G401.6 (cell line): ENCODE results near the gene MESD.

ENCODE experiments used
- FAIRE-seq: peaks from 2 replicates; lab custom pipeline; 2012; peaks lifted over from hg19 to GRCh38; lab: Jason Lieb, UNC

MESD gene

DNA sequence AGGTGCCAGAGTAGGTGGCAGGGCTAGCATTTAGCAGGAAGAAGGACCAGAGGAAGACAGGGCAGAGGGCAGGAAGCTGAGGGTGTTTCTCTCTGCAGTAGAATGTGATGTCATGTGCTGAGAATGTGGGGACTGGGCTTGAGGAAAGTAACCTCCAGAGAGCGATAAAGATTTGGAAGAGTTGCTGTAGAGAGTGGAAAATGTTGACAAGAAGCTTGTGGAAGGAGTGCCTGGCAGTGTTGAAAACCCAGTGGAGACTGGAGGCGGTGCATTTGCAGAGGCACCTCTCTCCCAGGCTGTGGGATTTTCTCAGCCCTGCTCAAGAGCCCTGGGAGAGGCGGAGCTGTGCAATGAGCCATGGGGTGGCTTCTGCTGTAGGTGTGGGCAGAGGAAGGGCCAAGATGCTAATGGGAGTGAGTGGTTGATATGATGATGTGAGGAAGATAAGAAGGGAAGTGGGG lies 54.8 kb downstream of the MESD start:
- FAIRE-seq: no peak

DNA sequence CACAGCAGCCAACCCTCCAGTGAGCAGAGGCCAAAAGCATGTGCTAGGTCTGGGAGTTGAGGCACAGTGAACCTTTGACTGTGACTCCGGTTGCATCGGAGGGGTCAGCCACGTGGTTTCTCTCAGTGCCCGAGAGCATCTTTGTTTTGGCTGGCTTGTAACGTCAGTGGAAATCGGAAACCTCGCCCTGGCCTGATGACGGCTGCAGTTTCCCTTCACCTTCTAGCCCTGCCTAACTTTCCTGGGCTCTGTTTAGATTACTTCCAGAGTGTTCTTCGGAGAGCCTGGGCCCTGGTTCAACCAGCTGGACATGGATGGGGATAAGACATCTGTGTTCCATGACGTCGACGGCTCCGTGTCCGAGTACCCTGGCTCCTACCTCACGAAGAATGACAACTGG lies 56.6 kb downstream of the MESD start:
- FAIRE-seq: no peak

DNA sequence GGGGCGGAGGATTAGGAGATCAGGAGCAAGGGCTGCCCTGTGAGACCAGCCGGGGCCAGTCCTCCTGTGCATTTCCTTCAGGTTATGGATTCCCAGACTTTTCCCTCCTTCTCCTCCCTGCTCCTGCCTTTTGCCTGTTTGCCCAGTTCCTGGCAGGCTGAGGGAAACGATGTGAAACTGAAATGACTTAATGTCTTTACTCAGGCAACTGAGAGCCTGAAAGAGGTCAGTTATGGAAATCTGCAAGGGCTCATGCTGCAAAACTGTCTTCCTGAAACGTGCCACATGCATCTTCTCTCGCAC lies 57.2 kb downstream of the MESD start:
- FAIRE-seq: no peak

DNA sequence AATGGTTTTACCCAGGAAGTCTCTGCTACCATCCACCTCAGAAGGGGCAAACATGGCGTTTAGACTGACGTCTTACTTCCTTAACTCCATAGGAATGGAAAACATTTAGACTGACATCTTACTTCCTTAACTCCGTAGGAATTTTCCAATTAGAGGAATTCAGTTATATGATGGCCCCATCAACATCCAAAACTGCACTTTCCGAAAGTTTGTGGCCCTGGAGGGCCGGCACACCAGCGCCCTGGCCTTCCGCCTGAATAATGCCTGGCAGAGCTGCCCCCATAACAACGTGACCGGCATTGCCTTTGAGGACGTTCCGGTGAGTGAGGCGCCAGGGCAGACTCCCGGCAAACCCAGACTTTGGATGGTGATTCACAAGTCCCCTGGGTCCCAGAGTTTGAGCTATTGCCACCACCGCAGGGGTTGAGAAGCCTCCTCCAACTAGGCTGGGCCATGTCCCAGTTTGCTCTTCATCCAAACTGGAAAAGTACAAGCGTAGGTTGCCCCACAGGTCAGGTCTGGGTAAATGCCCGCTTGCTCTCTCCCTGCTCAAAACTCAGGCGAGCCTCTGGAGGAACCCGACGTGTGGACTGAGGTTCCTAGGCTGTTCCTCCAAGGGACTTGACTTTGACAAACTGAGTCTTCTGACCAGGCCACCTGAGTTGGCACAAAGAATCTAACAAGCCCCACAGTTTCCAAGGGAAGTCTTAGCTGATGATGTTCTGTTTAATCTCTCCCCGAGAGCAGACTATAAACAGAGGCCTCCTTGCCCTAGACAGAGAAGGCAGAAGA lies 57.7 kb downstream of the MESD start:
- no peak for FAIRE-seq

DNA sequence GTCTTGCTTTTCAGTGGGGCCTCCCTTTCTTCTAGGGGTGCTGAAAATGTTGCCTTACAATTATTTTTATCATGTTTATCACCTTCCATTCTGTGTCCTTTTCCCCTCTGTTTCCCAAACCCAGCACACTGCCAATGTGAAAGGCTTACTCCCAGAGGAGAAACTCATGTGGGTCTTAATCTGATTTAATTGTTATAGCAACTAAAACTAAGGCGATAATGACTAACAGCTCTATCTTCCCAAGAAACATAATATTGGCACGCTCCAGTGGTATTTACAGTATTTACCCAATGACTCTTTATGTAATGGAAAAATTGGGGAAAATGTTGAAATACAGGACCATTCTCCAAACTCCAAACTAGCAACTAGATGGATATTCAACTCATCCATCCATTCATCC lies 58.4 kb downstream of the MESD start:
- no peak for FAIRE-seq

DNA sequence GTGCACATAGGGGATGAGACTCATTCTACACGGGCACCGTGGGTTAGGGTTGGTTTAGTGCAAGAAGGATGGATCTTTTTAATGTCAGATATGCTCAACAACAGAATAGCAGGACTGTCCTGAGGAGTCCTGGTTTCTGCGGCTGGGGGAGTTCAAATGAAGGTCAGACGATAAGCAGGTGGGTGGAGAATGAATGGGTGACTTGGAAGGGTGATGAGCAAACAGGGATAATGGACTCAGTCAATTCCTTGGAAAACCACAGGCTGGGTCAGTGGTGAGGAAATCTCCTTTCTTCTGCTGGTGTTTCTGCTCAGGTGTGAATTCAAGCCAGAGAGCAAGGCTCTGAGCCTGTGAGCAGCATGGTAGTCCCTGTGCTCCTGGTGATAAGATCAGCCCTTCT lies 59.9 kb downstream of the MESD start:
- no peak for FAIRE-seq

DNA sequence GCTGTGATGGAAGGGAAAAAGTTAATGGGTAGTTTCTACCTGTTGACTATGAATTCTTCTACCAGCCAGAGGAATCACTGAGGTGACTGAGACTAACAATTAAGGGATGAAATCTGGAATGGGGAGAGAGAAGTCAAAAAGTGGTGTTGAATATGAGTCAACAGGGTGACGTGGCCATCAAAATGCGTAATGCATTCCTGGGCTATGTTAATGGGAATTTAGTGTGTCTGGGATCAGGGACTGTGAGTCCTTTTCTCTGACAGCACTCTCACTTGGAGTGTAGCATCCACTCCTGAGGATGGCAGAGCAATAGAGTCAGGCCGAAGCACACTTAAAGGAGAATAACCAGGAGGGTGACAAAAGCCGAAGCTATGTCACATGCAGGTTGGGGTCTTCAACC lies 60.4 kb downstream of the MESD start:
- FAIRE-seq: no peak

DNA sequence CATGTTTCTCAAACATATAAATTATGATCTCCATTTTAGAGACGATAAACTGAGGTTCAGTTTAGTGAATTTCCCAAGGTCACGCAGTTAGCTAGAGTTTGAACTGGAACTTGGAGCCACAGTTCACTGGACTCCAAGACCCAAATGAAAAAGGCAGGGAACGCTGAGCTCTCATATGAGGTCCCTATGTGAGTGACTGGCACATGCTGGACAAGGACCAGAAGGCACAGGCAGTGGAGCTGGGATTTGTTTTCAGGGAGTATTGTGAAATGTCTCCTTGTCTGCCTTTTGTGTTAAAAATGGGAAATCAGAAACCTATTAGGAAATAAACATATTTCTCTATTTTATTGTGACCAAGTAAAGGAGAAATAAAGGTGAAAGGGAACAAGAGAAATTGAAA lies 63.5 kb downstream of the MESD start:
- FAIRE-seq: no peak

DNA sequence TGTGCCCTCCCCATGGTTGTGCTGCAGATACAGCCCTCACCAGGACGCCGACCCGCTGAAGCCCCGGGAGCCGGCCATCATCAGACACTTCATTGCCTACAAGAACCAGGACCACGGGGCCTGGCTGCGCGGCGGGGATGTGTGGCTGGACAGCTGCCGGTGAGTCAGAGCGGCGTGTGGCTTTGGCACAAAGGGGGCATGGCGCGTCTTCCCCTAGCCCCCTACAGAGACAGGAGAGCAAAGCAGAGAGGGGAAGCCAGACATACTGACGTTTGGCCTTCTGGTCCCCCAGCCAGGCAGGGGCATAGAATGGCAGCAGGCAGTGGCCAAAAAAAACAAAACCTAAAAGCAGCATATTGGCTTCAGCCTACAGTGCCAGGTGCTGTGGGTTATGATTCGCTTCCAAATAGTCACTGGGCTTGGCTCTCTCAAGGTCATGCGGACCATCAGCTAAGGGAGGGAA lies 64.0 kb downstream of the MESD start:
- no peak for FAIRE-seq

DNA sequence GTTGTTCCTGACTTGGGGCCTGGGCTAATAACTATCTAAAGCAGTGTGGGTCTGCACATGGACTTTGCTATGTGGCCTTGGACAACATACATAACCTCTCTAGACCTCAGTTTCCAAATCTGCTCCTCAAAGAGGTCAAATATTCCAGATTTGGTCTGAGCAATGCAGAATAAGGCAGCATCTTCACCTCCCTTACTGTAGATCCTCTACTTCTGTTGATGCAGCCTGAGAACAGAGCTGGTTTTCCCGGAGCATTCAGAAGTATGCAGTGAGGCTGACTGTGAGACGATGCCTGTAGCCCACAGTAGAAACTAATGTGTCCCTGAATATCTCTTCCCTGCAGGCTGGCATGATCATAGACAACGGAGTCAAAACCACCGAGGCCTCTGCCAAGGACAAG lies 65.3 kb downstream of the MESD start:
- no peak for FAIRE-seq

DNA sequence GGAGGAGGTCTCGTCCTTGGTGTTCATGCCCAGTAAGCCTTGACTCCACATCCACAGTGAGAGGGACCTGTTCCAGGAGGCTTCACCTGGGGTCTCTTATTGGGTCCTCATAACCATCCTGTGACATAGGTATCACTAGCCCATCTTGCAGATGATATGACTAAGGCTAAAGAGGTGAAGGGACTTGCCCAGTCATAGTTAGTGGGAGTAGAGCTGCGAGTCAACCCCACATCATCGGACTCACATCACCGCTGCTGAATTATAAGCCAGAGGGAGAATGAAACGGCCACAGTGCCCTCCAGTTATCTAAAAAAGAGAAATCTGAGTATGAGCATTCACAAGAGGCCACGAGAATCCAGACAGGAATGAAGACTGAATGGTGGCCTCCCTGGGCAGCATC lies 66.0 kb downstream of the MESD start:
- no peak for FAIRE-seq

DNA sequence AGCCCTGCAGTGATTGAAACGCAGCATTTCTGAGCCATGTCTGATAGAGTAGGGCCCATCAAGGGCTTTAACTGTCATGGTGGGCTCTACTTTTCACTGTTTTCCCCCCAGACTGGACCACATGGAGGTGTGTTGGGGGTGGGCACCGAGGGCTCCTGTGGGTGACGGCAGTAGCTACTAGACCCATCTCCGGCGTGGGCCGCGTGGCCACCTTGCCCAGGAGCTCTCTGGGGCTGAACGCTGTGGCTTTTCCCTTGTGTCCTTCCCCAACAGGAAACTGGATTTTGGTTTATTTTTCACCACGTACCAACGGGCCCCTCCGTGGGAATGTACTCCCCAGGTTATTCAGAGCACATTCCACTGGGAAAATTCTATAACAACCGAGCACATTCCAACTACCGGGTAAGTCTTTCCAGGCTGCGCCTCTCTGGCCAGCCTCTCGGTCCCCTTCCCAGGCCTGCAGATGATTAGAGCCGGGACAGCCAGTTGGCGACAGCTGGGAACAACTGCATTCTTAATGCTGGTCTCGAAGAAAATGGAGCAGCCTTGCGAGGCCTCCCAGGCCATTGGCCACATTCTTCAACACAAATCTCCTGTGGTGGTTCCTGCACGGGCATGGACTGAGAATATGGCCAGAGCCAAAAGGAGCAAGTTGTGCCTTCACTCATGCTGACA lies 67.7 kb downstream of the MESD start:
- no peak for FAIRE-seq

DNA sequence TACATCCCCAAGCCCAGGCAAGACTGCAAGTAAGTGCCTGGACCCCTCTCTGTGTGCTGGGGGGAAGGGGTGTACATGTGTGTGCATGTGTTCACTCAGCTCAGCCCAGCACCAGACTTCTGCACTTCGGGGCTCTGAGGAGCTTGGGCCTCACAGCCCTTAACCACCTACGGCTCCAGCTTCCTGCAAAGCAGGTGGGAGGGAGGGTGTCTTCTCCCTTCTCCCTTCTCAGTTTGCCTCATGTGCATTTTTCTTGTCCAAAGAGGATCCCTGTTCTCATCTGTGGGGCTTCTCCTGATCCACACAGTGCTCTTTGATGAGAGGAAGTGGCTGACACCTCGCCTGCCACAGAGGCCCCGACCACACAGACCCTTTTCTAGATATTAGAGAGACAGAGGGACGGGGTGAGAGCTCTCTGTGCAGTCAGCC lies 69.3 kb downstream of the MESD start:
- FAIRE-seq: no peak

DNA sequence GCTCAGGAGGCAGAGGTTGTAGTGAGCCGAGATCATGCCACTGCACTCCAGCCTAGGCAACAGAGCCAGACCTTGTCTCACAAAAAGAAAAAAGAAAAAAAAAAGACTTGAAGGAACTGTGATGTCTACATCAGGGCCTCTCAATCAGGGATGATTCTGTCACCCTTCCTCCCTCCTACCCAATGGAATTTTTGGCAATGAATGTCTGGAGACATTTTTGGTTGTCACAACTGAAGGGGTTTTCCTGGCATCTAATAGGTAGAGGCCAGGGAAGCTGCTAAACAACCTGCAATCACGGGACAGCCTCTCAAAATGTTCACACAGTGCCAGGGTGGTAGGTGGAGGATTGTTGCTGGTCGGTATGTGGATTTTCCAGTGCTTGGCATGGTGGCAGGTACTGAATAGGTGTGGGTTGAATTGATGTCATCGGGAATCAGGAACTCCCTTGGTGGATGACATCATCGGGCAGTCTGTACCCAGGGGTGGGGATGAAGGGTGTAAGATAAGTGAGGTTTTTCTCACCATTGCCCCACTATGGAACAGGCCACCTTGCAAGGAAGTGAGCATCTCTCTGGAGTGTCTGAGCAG lies 71.3 kb downstream of the MESD start:
- FAIRE-seq: no peak

DNA sequence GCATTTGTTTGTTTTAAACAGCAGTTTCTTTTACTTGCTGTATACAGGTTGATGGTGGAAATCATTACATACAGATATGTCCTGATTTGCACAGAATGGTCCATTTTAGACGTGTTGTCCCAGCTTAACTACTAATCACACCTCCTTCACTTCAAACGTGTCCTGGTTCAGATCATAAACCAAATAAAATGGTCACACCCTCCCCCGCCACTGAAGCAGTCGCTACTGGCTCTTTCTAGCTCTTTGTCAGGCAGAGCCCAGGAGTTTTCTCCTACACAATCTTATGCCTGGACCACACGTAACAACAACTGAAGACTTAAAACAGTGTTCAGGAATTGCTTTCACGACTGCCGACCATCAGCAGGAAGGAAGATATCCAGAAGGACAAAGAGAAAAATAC lies 73.6 kb downstream of the MESD start:
- FAIRE-seq: no peak

DNA sequence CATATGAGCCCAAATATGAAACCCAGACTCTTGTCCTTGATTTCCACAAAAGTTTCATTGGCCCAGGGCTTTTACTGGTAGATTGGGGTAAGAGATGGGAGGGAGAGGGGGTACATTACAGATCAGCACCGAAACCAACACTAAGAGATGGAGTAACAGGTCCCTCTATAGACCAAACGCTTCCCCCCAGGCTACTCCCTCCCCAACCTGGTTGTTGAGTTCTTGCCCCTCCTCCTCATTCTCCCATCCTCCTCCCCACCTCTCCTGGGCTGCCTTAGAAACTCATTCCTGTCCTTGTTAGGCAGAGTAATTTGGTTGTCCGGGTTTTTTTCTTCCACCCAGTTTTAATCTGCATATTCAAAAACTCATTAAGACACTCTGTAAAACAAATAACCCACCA lies 74.1 kb downstream of the MESD start:
- no peak for FAIRE-seq

DNA sequence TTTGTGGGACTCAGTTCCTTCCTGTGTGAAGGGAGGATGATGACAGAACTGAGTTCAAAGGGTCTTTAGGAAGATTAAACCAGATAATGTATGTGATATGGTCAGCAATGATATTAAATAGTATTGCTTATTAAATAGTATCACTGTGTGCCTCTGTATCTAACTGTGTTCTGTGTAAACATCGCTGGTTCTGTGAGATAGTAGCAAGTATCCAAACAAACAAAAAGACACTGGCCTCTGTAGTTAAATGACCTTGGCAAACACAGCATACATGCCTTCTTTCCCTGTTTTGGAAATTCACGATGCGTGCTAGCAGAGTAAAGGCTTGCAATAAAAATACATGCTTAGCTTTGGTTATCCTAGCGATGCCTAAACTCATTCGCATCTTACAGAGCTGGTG lies 76.1 kb downstream of the MESD start:
- FAIRE-seq: no peak

DNA sequence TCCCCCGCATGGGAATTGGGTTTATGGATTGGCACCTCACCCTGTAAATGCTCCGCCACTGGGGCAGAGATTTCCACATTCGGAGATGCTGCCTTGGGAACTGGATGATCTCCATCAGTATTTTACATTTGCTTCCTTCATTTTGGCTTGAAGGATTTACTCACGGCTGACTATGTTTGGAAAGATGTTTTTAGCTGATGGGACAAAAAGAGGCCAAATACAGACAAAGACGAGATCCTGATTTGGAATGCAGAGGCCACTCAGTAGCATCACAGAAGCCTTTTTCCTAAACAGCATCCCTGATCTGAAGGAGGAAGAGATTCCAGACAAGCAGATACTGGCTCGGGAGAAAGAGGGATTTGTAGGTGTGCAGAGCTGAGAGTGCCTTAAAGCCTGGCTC lies 76.9 kb downstream of the MESD start:
- no peak for FAIRE-seq

DNA sequence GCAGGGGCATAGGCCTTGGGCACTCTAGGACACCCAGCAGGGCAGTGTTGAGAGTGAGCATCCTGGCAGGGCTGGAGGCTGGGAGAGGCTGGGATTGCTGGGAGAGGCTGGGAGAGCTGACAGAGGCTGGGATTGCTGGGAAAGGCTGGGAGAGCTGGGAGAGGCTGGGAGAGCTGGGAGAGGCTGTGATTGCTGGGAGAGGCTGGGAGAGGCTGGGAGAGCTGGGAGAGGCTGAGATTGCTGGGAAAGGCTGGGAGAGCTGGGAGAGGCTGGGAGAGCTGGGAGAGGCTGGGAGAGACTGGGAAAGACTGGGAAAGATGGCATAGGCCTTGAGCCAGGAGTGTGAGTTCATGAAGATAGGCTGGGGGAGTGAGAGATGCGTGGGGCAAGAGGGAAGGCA lies 77.8 kb downstream of the MESD start:
- no peak for FAIRE-seq

DNA sequence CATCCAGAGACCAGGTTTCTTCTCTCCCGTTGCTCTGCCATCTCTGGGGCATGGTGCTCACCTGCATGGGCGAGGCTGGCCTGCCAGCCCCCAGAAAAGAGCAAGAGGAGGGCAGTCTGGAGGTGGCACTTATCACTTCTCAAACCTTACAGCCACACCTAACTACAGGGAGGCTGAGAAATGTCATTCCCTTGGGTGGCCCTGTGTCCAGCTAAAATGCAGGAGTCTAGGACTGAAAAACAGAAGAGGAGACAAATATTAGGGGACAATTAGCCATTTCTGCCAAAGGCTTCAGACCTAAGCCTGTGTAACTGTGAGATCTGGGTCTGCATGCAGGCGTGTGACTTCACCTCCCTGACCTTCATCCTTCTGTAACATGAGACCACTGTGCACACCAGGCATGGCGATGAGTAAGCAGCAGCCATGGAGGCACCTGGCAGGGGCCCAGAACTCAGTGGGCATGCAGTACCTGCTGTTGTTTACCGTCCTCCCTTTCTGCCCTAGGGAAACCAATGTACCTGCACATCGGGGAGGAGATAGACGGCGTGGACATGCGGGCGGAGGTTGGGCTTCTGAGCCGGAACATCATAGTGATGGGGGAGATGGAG lies 83.4 kb downstream of the MESD start:
- FAIRE-seq: no peak

DNA sequence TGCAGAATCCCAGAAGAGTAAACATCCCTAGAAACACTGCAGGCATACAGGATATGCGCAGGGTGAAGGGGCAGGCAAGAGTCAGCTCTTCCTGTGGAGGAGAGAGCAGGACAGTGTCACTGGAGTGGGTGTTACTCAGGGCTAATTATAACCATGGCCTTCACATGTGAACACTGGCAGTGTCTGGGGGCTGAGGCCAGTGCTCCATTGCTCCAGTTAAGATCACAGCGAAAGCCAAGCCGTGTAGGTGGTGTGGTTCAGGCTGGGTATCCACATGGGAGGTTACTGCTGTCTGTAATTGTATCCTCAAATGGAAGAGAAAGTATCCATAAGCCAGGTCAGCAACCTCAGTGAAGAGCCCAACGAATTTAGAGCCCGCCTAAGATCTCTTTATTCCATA lies 84.6 kb downstream of the MESD start:
- no peak for FAIRE-seq

DNA sequence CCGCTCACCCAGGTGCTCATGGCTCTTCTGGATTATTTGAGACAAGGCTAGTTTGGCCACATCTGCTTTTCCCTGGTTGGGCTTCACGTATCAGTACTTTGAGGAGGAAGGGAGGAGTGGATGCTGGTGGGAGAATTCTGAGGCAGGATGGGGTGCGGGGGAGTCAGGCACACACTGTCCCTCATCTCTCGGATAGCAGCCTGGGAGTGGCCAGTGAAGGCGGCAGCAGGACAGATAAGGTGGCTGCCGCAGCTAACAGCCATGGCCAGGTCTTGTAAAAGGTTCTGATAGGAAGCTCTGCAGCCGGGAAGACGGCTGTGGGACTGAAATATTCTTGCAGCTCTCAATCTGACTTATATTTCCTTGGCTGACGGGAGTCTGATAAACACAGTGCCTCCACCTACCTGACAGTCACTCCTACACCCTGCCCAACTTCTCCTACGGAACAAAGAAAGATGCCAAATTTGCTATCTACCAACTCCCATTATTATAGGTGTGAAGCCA lies 87.3 kb downstream of the MESD start:
- FAIRE-seq: no peak

DNA sequence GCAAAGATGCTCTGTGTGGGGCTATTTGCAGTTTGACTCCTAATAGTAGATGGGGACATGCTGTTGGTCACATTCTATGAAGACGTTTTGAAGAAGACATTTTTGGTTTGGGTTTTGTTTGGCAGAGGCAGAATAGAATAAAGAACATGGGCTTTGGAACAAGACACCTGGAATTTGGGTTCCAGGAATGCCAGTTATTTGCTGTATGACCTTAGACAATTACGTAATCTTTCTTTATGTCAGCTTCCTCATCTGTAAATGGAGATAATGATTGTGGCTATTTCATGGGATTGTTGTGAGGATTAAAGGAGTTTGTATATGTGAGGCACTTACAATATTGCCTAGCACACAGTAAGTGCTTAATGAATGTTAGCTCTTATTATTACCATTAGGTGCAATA lies 91.6 kb downstream of the MESD start:
- no peak for FAIRE-seq
